Astrocyte (in vitro differentiated cells and primary cell): ENCODE data around the gene ASMTL. TPM values are rescaled to one million over a fixed set of nuclear protein-coding genes. Genes with fewer than 3 reads are reported as not detected.

Experiments
- DNase-seq: peaks from one replicate; pipeline ENCODE4 v3.0.0-alpha.2; 2010; ENCODE audit warnings: low read depth
- FAIRE-seq: peaks from 2 replicates; lab custom pipeline; 2011; peaks lifted over from hg19 to GRCh38; lab: Jason Lieb, UNC
- H2AFZ ChIP-seq: 2 replicates; pipeline ENCODE4 v1.6.0; 2012; ENCODE audit warnings: low read depth, low read length, inconsistent platforms
- H3K27ac ChIP-seq: 2 replicates; pipeline ENCODE4 v1.5.1; 2011; ENCODE audit warnings: low read depth, low read length, inconsistent platforms
- H3K27me3 ChIP-seq: 2 replicates; pipeline ENCODE4 v1.6.0; 2011; ENCODE audit warnings: low read length, inconsistent platforms; ENCODE audit not compliant: insufficient read depth
- H3K36me3 ChIP-seq: 2 replicates; pipeline ENCODE4 v1.5.1; 2011; ENCODE audit warnings: low read length, inconsistent platforms; ENCODE audit not compliant: insufficient read depth
- H3K4me1 ChIP-seq: 2 replicates; pipeline ENCODE4 v1.5.1; 2011; ENCODE audit warnings: low read length, inconsistent platforms; ENCODE audit not compliant: insufficient read depth
- H3K4me2 ChIP-seq: 2 replicates; pipeline ENCODE4 v1.6.0; 2012; ENCODE audit warnings: low read length, inconsistent platforms
- H3K4me3 ChIP-seq: 2 replicates; pipeline ENCODE4 v1.5.1; 2011; ENCODE audit warnings: low read depth, mild to moderate bottlenecking, low read length, inconsistent platforms; ENCODE audit not compliant: insufficient read depth
- H3K79me2 ChIP-seq: 2 replicates; pipeline ENCODE4 v1.6.0; 2012; ENCODE audit warnings: mild to moderate bottlenecking, low read length, inconsistent platforms; ENCODE audit not compliant: insufficient read depth
- H3K9ac ChIP-seq: 2 replicates; pipeline ENCODE4 v1.6.0; 2012; ENCODE audit warnings: mild to moderate bottlenecking, low read length, inconsistent platforms
- H3K9me3 ChIP-seq: 2 replicates; pipeline ENCODE4 v1.5.1; 2012; ENCODE audit warnings: low read depth, mild to moderate bottlenecking, low read length, inconsistent platforms; ENCODE audit not compliant: insufficient read depth
- H4K20me1 ChIP-seq: 2 replicates; pipeline ENCODE4 v1.6.0; 2012; ENCODE audit warnings: low read length, inconsistent platforms; ENCODE audit not compliant: insufficient read depth
- H3K27ac Mint-ChIP-seq: one replicate; pipeline ENCODE4 v1.8.0; 2021; ENCODE audit warnings: mild to moderate bottlenecking, mixed read lengths; ENCODE audit not compliant: unreplicated experiment
- H3K27me3 Mint-ChIP-seq: one replicate; pipeline ENCODE4 v1.8.0; 2021; ENCODE audit warnings: low read depth, mixed read lengths; ENCODE audit not compliant: unreplicated experiment
- H3K36me3 Mint-ChIP-seq: one replicate; pipeline ENCODE4 v1.8.0; 2021; ENCODE audit warnings: low read depth, mixed read lengths; ENCODE audit not compliant: unreplicated experiment
- H3K4me1 Mint-ChIP-seq: one replicate; pipeline ENCODE4 v1.8.0; 2021; ENCODE audit warnings: low read depth, mixed read lengths; ENCODE audit not compliant: unreplicated experiment
- H3K4me3 Mint-ChIP-seq: one replicate; pipeline ENCODE4 v1.8.0; 2021; ENCODE audit warnings: mild to moderate bottlenecking, moderate library complexity, mixed read lengths; ENCODE audit not compliant: unreplicated experiment
- H3K9me3 Mint-ChIP-seq: one replicate; pipeline ENCODE4 v1.8.0; 2021; ENCODE audit warnings: mild to moderate bottlenecking, mixed read lengths; ENCODE audit not compliant: unreplicated experiment
- EZH2 ChIP-seq: IDR thresholded peaks from 2 replicates; pipeline ENCODE4 v1.6.1; 2012; ENCODE audit warnings: mild to moderate bottlenecking, low read length, inconsistent platforms; ENCODE audit not compliant: insufficient read depth
- total RNA-seq: library from RNA; stranded (reverse); gene quantifications from 2 replicates; pipeline ENCODE4 v1.2.1, GENCODE V29; 2021
- TF ChIP-seq, protein P1 (sequence below): IDR thresholded peaks from 2 replicates; pipeline ENCODE4 v1.5.1; 2011; ENCODE audit warnings: low read depth, mild to moderate bottlenecking, inconsistent platforms, low read length, moderate library complexity; ENCODE audit not compliant: insufficient read depth

The ASMTL gene
- total RNA-seq, 1 donor from 2014 or later, result 22.1 TPM

- Mint-ChIP-seq H3K9me3 (peaks cover 6% of the 10 kb centered on the region), H3K27ac (no peak overlapping the region), H3K4me3 (no peak overlapping the region), H3K36me3 (no peaks in the 10 kb centered on the region), H3K27me3 (no peaks in the 10 kb centered on the region), H3K4me1 (no peaks in the 10 kb centered on the region)
- Histone ChIP-seq H3K27ac (no peak overlapping the region), H3K4me3 (no peak overlapping the region), H4K20me1 (no peaks in the 10 kb centered on the region), H3K36me3 (no peaks in the 10 kb centered on the region), H3K9ac (no peak overlapping the region), H3K79me2 (no peaks in the 10 kb centered on the region), H3K4me1 (no peaks in the 10 kb centered on the region), H2AFZ (no peak overlapping the region), H3K27me3 (no peaks in the 10 kb centered on the region), H3K9me3 (no peaks in the 10 kb centered on the region), H3K4me2 (no peak overlapping the region)
- no peak for DNase-seq
- FAIRE-seq, result no peak
- TF ChIP-seq EZH2, result no peak
- TF ChIP-seq, protein P1, sequence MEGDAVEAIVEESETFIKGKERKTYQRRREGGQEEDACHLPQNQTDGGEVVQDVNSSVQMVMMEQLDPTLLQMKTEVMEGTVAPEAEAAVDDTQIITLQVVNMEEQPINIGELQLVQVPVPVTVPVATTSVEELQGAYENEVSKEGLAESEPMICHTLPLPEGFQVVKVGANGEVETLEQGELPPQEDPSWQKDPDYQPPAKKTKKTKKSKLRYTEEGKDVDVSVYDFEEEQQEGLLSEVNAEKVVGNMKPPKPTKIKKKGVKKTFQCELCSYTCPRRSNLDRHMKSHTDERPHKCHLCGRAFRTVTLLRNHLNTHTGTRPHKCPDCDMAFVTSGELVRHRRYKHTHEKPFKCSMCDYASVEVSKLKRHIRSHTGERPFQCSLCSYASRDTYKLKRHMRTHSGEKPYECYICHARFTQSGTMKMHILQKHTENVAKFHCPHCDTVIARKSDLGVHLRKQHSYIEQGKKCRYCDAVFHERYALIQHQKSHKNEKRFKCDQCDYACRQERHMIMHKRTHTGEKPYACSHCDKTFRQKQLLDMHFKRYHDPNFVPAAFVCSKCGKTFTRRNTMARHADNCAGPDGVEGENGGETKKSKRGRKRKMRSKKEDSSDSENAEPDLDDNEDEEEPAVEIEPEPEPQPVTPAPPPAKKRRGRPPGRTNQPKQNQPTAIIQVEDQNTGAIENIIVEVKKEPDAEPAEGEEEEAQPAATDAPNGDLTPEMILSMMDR, result no peak
Observed at GRCh38 chrX:1500701-1501624, 48.3 kb upstream of the ASMTL start.

DNA sequence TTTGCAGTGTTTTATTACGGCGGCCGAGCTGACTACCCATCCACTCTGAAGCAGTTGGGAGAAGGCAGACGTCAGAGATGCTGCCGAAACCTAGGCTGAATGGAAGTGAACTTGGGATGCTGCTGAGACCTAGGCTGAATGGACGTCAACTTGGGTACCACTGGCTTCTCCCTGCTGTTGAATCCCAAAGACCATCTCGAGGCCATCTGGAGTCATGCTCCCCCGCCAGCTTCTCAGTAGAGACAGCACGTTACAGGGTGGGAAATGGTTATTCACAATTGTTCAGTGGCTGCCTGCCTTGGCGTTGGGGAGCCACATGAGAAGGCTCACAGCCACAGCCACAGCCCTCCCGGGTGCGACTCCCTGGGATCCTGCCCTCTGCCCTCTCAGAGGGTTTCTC, 43.4 kb upstream of the ASMTL start:
- Mint-ChIP-seq H3K27ac (no peak overlapping the region), H3K27me3 (peaks cover 6% of the 10 kb centered on the region), H3K36me3 (no peaks in the 10 kb centered on the region), H3K4me3 (no peak overlapping the region), H3K4me1 (no peaks in the 10 kb centered on the region), H3K9me3 (peaks cover 4% of the 10 kb centered on the region)
- DNase-seq (no peak), FAIRE-seq (no peak)
- Histone ChIP-seq H3K27ac (no peak overlapping the region), H3K27me3 (no peaks in the 10 kb centered on the region), H3K4me2 (no peak overlapping the region), H3K36me3 (no peaks in the 10 kb centered on the region), H3K9me3 (no peaks in the 10 kb centered on the region), H4K20me1 (no peaks in the 10 kb centered on the region), H3K4me3 (no peak overlapping the region), H3K9ac (no peak overlapping the region), H3K79me2 (no peaks in the 10 kb centered on the region), H2AFZ (no peak overlapping the region), H3K4me1 (no peaks in the 10 kb centered on the region)
- no peak for TF ChIP-seq EZH2
- TF ChIP-seq, protein P1, result no peak
